ENCODE data around the gene CGB2.
"Not testable (repeated sequence)": the region's sequence is repeated elsewhere in the genome, so short reads cannot be mapped to it uniquely, and the experiment has no call there.

CGB2 gene

GRCh38 chr19:49025088-49025487, 6.6 kb upstream of the CGB2 start:
- H3K4me3 ChIP-seq (ENCODE audit: low read length); H3K9ac ChIP-seq (ENCODE audit: low read length); H3K4me1 ChIP-seq (ENCODE audit: control insufficient read depth, insufficient read depth, low read length); H3K36me3 ChIP-seq (ENCODE audit: control insufficient read depth, insufficient read depth, low read length); H3K9me3 ChIP-seq (ENCODE audit: control insufficient read depth, low read length): not testable (repeated sequence)
- peaks cover 17% of the 10 kb centered on the region for H3K27me3 ChIP-seq (ENCODE audit: control insufficient read depth, insufficient read depth, low read length)

GRCh38 chr19:49025599-49025998, 6.1 kb upstream of the CGB2 start:
- not testable (repeated sequence) for H3K9me3 ChIP-seq (ENCODE audit: control insufficient read depth, low read length); H3K4me3 ChIP-seq (ENCODE audit: low read length); H3K36me3 ChIP-seq (ENCODE audit: control insufficient read depth, insufficient read depth, low read length); H3K9ac ChIP-seq (ENCODE audit: low read length); H3K4me1 ChIP-seq (ENCODE audit: control insufficient read depth, insufficient read depth, low read length)
- peaks cover 12% of the 10 kb centered on the region for H3K27me3 ChIP-seq (ENCODE audit: control insufficient read depth, insufficient read depth, low read length)

GRCh38 chr19:49028686-49029085, 3.0 kb upstream of the CGB2 start:
- not testable (repeated sequence) for H3K27me3 ChIP-seq (ENCODE audit: control insufficient read depth, insufficient read depth, low read length); H3K36me3 ChIP-seq (ENCODE audit: control insufficient read depth, insufficient read depth, low read length); H3K9me3 ChIP-seq (ENCODE audit: control insufficient read depth, low read length); H3K4me3 ChIP-seq (ENCODE audit: low read length); H3K9ac ChIP-seq (ENCODE audit: low read length); H3K4me1 ChIP-seq (ENCODE audit: control insufficient read depth, insufficient read depth, low read length)

- not testable (repeated sequence) for H3K9ac ChIP-seq (ENCODE audit: low read length); H3K36me3 ChIP-seq (ENCODE audit: control insufficient read depth, insufficient read depth, low read length); H3K4me1 ChIP-seq (ENCODE audit: control insufficient read depth, insufficient read depth, low read length); H3K9me3 ChIP-seq (ENCODE audit: control insufficient read depth, low read length); H3K27me3 ChIP-seq (ENCODE audit: control insufficient read depth, insufficient read depth, low read length); H3K4me3 ChIP-seq (ENCODE audit: low read length)
Observed at GRCh38 chr19:49029749-49030148, 1.9 kb upstream of the CGB2 start.

GRCh38 chr19:49030323-49030722, 1.4 kb upstream of the CGB2 start:
- not testable (repeated sequence) for H3K9me3 ChIP-seq (ENCODE audit: control insufficient read depth, low read length); H3K9ac ChIP-seq (ENCODE audit: low read length); H3K4me3 ChIP-seq (ENCODE audit: low read length); H3K36me3 ChIP-seq (ENCODE audit: control insufficient read depth, insufficient read depth, low read length); H3K4me1 ChIP-seq (ENCODE audit: control insufficient read depth, insufficient read depth, low read length); H3K27me3 ChIP-seq (ENCODE audit: control insufficient read depth, insufficient read depth, low read length)

- H3K9ac ChIP-seq (ENCODE audit: low read length); H3K27me3 ChIP-seq (ENCODE audit: control insufficient read depth, insufficient read depth, low read length); H3K4me1 ChIP-seq (ENCODE audit: control insufficient read depth, insufficient read depth, low read length): not testable (repeated sequence)
Observed at GRCh38 chr19:49036815-49037214, 5.1 kb downstream of the CGB2 start, which contains the start of gene CGB1. CGB1 (minus strand) TSS chr19:49036895; CDS start chr19:49036711, 184 bp downstream.

GRCh38 chr19:49038111-49038510, 6.4 kb downstream of the CGB2 start:
- not testable (repeated sequence) for H3K4me1 ChIP-seq (ENCODE audit: control insufficient read depth, insufficient read depth, low read length)

More at GRCh38 chr19:49036815-49037214, 5.1 kb downstream of the CGB2 start, which contains the start of gene CGB1:
- H3K4me3 ChIP-seq (ENCODE audit: low read length); H3K9me3 ChIP-seq (ENCODE audit: control insufficient read depth, low read length); H3K36me3 ChIP-seq (ENCODE audit: control insufficient read depth, insufficient read depth, low read length): not testable (repeated sequence)

GRCh38 chr19:49038557-49039276, 7.0 kb downstream of the CGB2 start:
- H3K36me3 ChIP-seq (ENCODE audit: control insufficient read depth, insufficient read depth, low read length); H3K4me1 ChIP-seq (ENCODE audit: control insufficient read depth, insufficient read depth, low read length); H3K9me3 ChIP-seq (ENCODE audit: control insufficient read depth, low read length): not testable (repeated sequence)

More at GRCh38 chr19:49038111-49038510, 6.4 kb downstream of the CGB2 start:
- not testable (repeated sequence) for H3K9ac ChIP-seq (ENCODE audit: low read length); H3K27me3 ChIP-seq (ENCODE audit: control insufficient read depth, insufficient read depth, low read length); H3K36me3 ChIP-seq (ENCODE audit: control insufficient read depth, insufficient read depth, low read length); H3K4me3 ChIP-seq (ENCODE audit: low read length); H3K9me3 ChIP-seq (ENCODE audit: control insufficient read depth, low read length)

GRCh38 chr19:49039736-49040135, 8.0 kb downstream of the CGB2 start:
- H3K9ac ChIP-seq (ENCODE audit: low read length); H3K4me3 ChIP-seq (ENCODE audit: low read length); H3K9me3 ChIP-seq (ENCODE audit: control insufficient read depth, low read length); H3K4me1 ChIP-seq (ENCODE audit: control insufficient read depth, insufficient read depth, low read length); H3K27me3 ChIP-seq (ENCODE audit: control insufficient read depth, insufficient read depth, low read length); H3K36me3 ChIP-seq (ENCODE audit: control insufficient read depth, insufficient read depth, low read length): not testable (repeated sequence)

More at GRCh38 chr19:49038557-49039276, 7.0 kb downstream of the CGB2 start:
- H3K4me3 ChIP-seq (ENCODE audit: low read length); H3K9ac ChIP-seq (ENCODE audit: low read length); H3K27me3 ChIP-seq (ENCODE audit: control insufficient read depth, insufficient read depth, low read length): not testable (repeated sequence)

GRCh38 chr19:49042177-49042576, 10.5 kb downstream of the CGB2 start:
- H3K4me1 ChIP-seq (ENCODE audit: control insufficient read depth, insufficient read depth, low read length): no peaks in the 10 kb centered on the region
- H3K36me3 ChIP-seq (ENCODE audit: control insufficient read depth, insufficient read depth, low read length): no peaks in the 10 kb centered on the region
- H3K27me3 ChIP-seq (ENCODE audit: control insufficient read depth, insufficient read depth, low read length): no peaks in the 10 kb centered on the region
- no peaks in the 10 kb centered on the region for H3K9me3 ChIP-seq (ENCODE audit: control insufficient read depth, low read length)
- no peak overlapping the region for H3K9ac ChIP-seq (ENCODE audit: low read length)
- no peak overlapping the region for H3K4me3 ChIP-seq (ENCODE audit: low read length)

- not testable (repeated sequence) for H3K9me3 ChIP-seq (ENCODE audit: control insufficient read depth, low read length); H3K9ac ChIP-seq (ENCODE audit: low read length); H3K36me3 ChIP-seq (ENCODE audit: control insufficient read depth, insufficient read depth, low read length); H3K4me3 ChIP-seq (ENCODE audit: low read length); H3K27me3 ChIP-seq (ENCODE audit: control insufficient read depth, insufficient read depth, low read length); H3K4me1 ChIP-seq (ENCODE audit: control insufficient read depth, insufficient read depth, low read length)
Observed at GRCh38 chr19:49042666-49043065, 11.0 kb downstream of the CGB2 start.

- not testable (repeated sequence) for H3K9ac ChIP-seq (ENCODE audit: low read length); H3K27me3 ChIP-seq (ENCODE audit: control insufficient read depth, insufficient read depth, low read length); H3K36me3 ChIP-seq (ENCODE audit: control insufficient read depth, insufficient read depth, low read length); H3K4me1 ChIP-seq (ENCODE audit: control insufficient read depth, insufficient read depth, low read length); H3K4me3 ChIP-seq (ENCODE audit: low read length); H3K9me3 ChIP-seq (ENCODE audit: control insufficient read depth, low read length)
Observed at GRCh38 chr19:49043548-49043947, 11.9 kb downstream of the CGB2 start, which contains the start of gene CGB5. CGB5 (plus strand) TSS chr19:49043848; CDS start chr19:49044210, 362 bp downstream.

GRCh38 chr19:49049011-49049410, 17.3 kb downstream of the CGB2 start, which contains the start of gene CGB8:
CGB8 (minus strand) TSS chr19:49049111; CDS start chr19:49048739, 372 bp downstream.
- not testable (repeated sequence) for H3K27me3 ChIP-seq (ENCODE audit: control insufficient read depth, insufficient read depth, low read length); H3K36me3 ChIP-seq (ENCODE audit: control insufficient read depth, insufficient read depth, low read length); H3K9me3 ChIP-seq (ENCODE audit: control insufficient read depth, low read length); H3K4me1 ChIP-seq (ENCODE audit: control insufficient read depth, insufficient read depth, low read length); H3K9ac ChIP-seq (ENCODE audit: low read length); H3K4me3 ChIP-seq (ENCODE audit: low read length)
